ENCODE data around the gene OLFM2. TPM values are rescaled to one million over a fixed set of nuclear protein-coding genes. Genes with fewer than 3 reads are reported as not detected.
"Not testable (repeated sequence)": the region's sequence is repeated elsewhere in the genome, so short reads cannot be mapped to it uniquely, and the experiment has no call there.

Gene OLFM2
- total and polyA plus RNA-seq, 9 donors = 3.9 to 19.3 (median 13.0) TPM

DNA sequence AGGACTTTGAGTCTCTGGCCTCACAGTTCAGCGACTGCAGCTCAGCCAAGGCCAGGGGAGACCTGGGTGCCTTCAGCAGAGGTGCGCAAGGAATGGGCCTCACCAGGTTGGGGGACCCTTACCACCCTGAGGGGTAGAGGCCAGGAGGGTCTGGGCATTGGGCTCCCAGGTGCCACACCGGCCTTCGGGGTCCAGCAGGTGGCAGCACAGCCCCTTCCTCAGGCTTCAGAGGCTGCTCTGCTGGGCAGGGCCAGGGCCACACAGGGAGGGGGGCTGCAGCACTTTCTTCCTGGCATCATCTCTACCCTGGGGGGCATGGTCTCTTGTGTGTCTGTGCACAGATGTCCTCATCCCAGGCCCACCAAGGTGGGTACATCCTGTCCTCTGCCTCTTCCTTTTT is 88.3 kb downstream of the OLFM2 start:
- Histone ChIP-seq H3K27ac (no peak overlapping the region), H3K4me3 (no peak overlapping the region), H3K36me3 (no peaks in the 10 kb centered on the region), H3K4me1 (ENCODE audit: insufficient read depth) (peaks cover 1% of the 10 kb centered on the region), H3K27me3 (no peaks in the 10 kb centered on the region), H3K9me3 (no peaks in the 10 kb centered on the region)
- 64 to 96% (median 75%) methylated on average over 4 of the region's 4 CpGs for WGBS, 3 donors
- intact Hi-C loops (cut with DNase I) = no loop called here
- TF ChIP-seq POLR2A (IDR thresholded peaks at IDR 0.05) (no peak), EP300 (IDR thresholded peaks at IDR 0.05) (no peak)
- TF ChIP-seq, protein P1, sequence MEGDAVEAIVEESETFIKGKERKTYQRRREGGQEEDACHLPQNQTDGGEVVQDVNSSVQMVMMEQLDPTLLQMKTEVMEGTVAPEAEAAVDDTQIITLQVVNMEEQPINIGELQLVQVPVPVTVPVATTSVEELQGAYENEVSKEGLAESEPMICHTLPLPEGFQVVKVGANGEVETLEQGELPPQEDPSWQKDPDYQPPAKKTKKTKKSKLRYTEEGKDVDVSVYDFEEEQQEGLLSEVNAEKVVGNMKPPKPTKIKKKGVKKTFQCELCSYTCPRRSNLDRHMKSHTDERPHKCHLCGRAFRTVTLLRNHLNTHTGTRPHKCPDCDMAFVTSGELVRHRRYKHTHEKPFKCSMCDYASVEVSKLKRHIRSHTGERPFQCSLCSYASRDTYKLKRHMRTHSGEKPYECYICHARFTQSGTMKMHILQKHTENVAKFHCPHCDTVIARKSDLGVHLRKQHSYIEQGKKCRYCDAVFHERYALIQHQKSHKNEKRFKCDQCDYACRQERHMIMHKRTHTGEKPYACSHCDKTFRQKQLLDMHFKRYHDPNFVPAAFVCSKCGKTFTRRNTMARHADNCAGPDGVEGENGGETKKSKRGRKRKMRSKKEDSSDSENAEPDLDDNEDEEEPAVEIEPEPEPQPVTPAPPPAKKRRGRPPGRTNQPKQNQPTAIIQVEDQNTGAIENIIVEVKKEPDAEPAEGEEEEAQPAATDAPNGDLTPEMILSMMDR (IDR thresholded peaks at IDR 0.05) = no peak
- no peak for DNase-seq

DNA sequence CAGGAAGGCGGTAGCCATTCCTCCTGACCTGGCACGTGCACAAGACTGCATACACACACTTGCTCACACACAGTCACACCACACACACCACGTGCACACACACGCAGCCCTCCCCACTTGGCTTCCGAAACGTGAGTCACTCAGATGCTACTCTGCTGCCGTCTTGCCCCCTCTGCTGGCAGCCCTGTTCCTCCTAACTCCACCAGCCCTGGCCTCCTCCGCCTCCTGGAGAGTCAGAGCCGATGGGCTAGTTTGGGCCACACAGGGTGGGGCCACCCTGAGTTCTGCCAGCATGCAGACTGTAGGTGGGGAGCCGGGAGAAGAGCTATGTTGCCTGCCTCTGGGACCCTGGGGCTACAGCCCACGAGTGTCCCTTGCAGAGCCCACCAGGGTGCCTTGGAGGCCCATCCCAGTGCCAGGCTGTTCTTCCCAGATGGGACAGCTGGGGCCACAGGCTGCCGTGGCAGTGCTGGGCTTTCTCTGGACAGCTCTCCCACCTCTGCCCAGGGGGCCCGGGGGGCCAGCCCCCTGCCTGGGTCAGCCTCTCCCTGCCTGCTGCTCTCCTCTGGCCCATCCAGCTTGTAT is 89.1 kb downstream of the OLFM2 start:
- H3K4me3 ChIP-seq = no peak overlapping the region
- no peaks in the 10 kb centered on the region for H3K9me3 ChIP-seq
- peak in 4 of 5 donors; percentile 39 to 67 (median 54) for DNase-seq
- H3K27me3 ChIP-seq = no peaks in the 10 kb centered on the region
- peaks cover 4% of the 10 kb centered on the region for H3K4me1 ChIP-seq (ENCODE audit: insufficient read depth)
- intact Hi-C loops (cut with DNase I) = no loop called here
- H3K27ac ChIP-seq = no peak overlapping the region
- no peaks in the 10 kb centered on the region for H3K36me3 ChIP-seq
- 34 to 48% (median 45%) methylated on average over 13 of the region's 13 CpGs for WGBS, 3 donors
- TF ChIP-seq, protein P1 (IDR thresholded peaks at IDR 0.05) = no peak
- TF ChIP-seq EP300 (IDR thresholded peaks at IDR 0.05) (no peak), POLR2A (IDR thresholded peaks at IDR 0.05) (no peak)

DNA sequence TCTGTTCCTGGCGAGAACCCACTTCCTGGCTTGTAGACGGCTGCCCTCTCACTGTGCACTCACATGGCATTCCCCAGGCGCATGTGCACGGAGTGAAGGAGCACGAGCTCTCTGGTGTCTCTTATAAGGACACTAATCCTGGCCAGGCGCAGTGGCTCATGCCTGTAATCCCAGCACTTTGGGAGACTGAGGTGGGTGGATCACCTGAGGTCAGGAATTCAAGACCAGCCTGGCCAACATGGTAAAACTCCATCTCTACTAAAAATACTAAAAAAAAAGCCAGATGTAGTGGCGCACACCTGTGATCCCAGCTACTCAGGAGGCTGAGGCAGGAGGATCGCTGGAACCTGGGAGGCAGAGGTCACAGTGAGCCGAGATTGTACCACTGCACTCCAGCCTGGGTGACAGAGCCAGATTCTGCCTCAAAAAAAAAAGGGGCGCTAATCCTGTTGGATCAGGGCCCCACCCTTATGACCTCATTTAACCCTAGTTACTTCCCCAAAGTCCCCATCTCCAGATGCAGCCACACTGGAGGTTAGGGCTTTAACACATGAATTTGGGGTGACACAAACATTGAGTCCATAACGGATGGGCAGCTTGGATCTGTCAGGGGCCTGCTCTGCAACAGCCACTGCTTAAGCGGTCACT is 92.6 kb downstream of the OLFM2 start:
- H3K36me3 ChIP-seq = not testable (repeated sequence)

DNA sequence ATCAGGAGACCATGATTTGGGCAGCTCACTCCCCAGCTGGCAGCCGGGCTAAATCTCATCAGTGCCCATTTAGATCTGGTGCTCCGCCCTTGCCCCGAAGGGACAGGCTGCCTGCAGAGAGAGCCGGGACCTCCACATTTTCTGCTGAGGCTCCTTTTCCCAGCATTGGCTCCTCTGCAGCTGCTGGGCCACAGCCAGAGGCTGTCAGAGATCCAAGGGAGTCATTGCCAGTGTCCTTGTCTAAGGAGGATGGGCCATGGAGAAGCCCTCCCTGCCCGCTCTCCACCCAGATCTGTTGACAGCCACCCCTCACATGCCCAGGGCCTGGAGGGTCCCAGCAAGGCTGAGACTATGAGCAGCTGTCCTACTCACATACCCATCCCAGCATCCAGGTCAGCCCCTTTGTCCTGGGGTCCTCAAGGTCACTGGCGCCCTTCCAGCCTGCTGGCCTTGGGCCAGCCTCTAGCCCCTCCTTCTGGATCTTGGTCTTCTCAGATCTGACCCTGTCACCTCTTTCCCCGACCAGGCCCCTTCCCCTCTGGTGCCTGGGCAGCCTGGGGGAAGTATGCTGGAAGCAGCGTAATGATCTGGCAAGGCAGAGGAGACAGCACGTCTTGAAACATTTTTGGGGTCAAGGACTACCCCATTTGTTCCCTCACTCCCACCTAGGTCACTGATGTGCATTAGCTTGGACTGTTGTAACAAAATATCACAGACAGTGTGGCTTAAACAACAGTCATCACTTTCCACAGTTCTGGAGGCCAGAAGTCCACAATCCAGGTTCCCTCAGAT is 93.3 kb downstream of the OLFM2 start:
- peak in 3 of 5 donors; percentile 42 to 73 (median 54) for DNase-seq
- Histone ChIP-seq H3K27me3 (no peaks in the 10 kb centered on the region), H3K4me1 (ENCODE audit: insufficient read depth) (peaks cover 4% of the 10 kb centered on the region), H3K27ac (no peak overlapping the region), H3K36me3 (no peaks in the 10 kb centered on the region), H3K9me3 (no peaks in the 10 kb centered on the region), H3K4me3 (no peak overlapping the region)
- no peak for TF ChIP-seq POLR2A (IDR thresholded peaks at IDR 0.05)
- intact Hi-C loops (cut with DNase I) = no loop called here
- WGBS, 3 donors = 51 to 68% (median 62%) methylated on average over 8 to 9 of the region's 9 CpGs

More for the DNA sequence above, 92.6 kb downstream of the OLFM2 start:
- whole genome bisulfite sequencing, 3 donors = 88 to 95% (median 92%) methylated on average over 12 of the region's 12 CpGs
- H3K9me3 ChIP-seq; H3K4me1 ChIP-seq (ENCODE audit: insufficient read depth); H3K4me3 ChIP-seq; H3K27ac ChIP-seq; DNase-seq; intact Hi-C loops (cut with DNase I); H3K27me3 ChIP-seq: not testable (repeated sequence)

DNA sequence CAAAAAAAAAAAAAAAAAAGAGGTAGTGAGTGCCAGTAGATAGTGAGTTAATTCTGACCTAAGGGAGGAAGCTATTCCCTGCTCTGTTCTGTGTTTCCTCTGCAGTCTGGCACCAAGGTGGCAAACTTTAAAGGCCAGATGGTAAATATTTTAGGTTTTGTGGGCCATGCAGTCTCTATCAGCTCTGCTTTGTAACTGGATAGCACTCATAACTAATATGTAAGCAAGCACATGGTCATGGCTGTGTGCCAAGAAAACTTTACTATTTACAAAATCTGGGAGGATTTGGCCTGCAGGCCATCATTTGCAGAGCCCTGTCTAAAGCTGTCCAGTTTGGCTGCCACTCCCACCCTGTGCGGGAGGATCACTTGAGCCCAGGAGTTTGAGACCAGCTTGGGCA is 96.9 kb downstream of the OLFM2 start:
- Histone ChIP-seq H3K9me3 (no peaks in the 10 kb centered on the region), H3K4me3 (no peak overlapping the region), H3K4me1 (ENCODE audit: insufficient read depth) (peaks cover 6% of the 10 kb centered on the region), H3K27ac (no peak overlapping the region), H3K36me3 (no peaks in the 10 kb centered on the region), H3K27me3 (no peaks in the 10 kb centered on the region)
- intact Hi-C loops (cut with DNase I) = no loop called here
- 12 to 24% (median 15%) methylated on average over 1 of the region's 1 CpG for WGBS, 3 donors
- no peak for DNase-seq
- TF ChIP-seq POLR2A (IDR thresholded peaks at IDR 0.05) (no peak), EP300 (IDR thresholded peaks at IDR 0.05) (no peak)
- TF ChIP-seq, protein P1 (IDR thresholded peaks at IDR 0.05) = no peak

All from ovary (tissue), 9 donors.